C4-2B (cell line): ENCODE results near the gene SPACA4.
"Not testable (repeated sequence)": the region's sequence is repeated elsewhere in the genome, so short reads cannot be mapped to it uniquely, and the experiment has no call there.

Experiments used
- H3K27ac ChIP-seq: fragments of 450-650 bp; 2 replicates; pipeline ENCODE4 v1.5.1; 2017
- CTCF ChIP-seq: fragments of 450-650 bp; conservative IDR thresholded peaks from 2 replicates; pipeline ENCODE4 v1.5.1; 2017; ENCODE audit warnings: mild to moderate bottlenecking
- ZFX ChIP-seq: fragments of 450-650 bp; IDR thresholded peaks from 2 replicates; pipeline ENCODE4 v1.6.1; 2017

SPACA4 gene

GRCh38 chr19:48568345-48568886 lies 38.1 kb upstream of the SPACA4 start:
- H3K27ac ChIP-seq = peak overlapping the region; percentile 73
- no peak for TF ChIP-seq CTCF
- no peak for TF ChIP-seq ZFX

GRCh38 chr19:48569814-48570213 lies 36.7 kb upstream of the SPACA4 start:
- H3K27ac ChIP-seq = peak overlapping the region; percentile 62; the same call in 1 of the 2 replicates
- TF ChIP-seq CTCF (no peak), ZFX (no peak)

- peak overlapping the region; percentile 62 for H3K27ac ChIP-seq
- TF ChIP-seq ZFX (no peak), CTCF (no peak)
Measured at GRCh38 chr19:48571378-48572162, 35.0 kb upstream of the SPACA4 start.

- H3K27ac ChIP-seq = peak overlapping the region; percentile 62; the same call in 1 of the 2 replicates
- TF ChIP-seq CTCF (no peak), ZFX (no peak)
Measured at GRCh38 chr19:48573163-48573505, 33.4 kb upstream of the SPACA4 start.

- no peak overlapping the region for H3K27ac ChIP-seq
- TF ChIP-seq CTCF (no peak), ZFX (no peak)
Measured at GRCh38 chr19:48575931-48576622, 30.5 kb upstream of the SPACA4 start.

- H3K27ac ChIP-seq = not testable (repeated sequence)
Measured at GRCh38 chr19:48577908-48578307, 28.6 kb upstream of the SPACA4 start.

GRCh38 chr19:48578891-48579290 lies 27.7 kb upstream of the SPACA4 start:
- TF ChIP-seq ZFX (no peak), CTCF (no peak)

More at GRCh38 chr19:48578891-48579290, 27.7 kb upstream of the SPACA4 start:
- no peak overlapping the region for H3K27ac ChIP-seq
